CD14-positive monocyte (primary cell): ENCODE measurements around the gene FOXJ3. TPM values are rescaled to one million over a fixed set of nuclear protein-coding genes. Genes with fewer than 3 reads are reported as not detected.

Experiments
- DNase-seq, 3 donors: peaks; one replicate each; pipeline ENCODE4 v3.0.0-alpha.2; 2011 to 2022
- H2AFZ ChIP-seq: 2 replicates; pipeline ENCODE4 v1.6.0; 2012; ENCODE audit warnings: mild to moderate bottlenecking, low read depth, low read length, inconsistent platforms; ENCODE audit not compliant: insufficient read depth, poor library complexity, severe bottlenecking
- H3K27ac ChIP-seq, 2 donors: 1 replicate in 1 of 2; 2 replicates in 1 of 2; pipeline ENCODE4 v1.5.1; 2012 to 2013; ENCODE audit warnings: low read length in 2 of 2, control low read depth in 1 of 2, inconsistent platforms in 1 of 2, low read depth in 1 of 2, mild to moderate bottlenecking in 1 of 2
- H3K27me3 ChIP-seq, 2 donors: one replicate each; pipeline versions ENCODE4 v1.6.0 to v1.6.1; 2011 to 2013; ENCODE audit warnings: low read length in 2 of 2; ENCODE audit not compliant: control insufficient read depth in 2 of 2, insufficient read depth in 2 of 2
- H3K36me3 ChIP-seq, 2 donors: replicated peaks in 1 of 2; 1 replicate in 1 of 2; 2 replicates in 1 of 2; pipeline versions ENCODE4 v1.5.1 to v1.6.1; 2012 to 2013; ENCODE audit warnings: low read length in 2 of 2, control low read depth in 1 of 2, inconsistent platforms in 1 of 2, mild to moderate bottlenecking in 1 of 2; ENCODE audit not compliant: insufficient read depth in 2 of 2, control insufficient read depth in 1 of 2
- H3K4me1 ChIP-seq, 2 donors: 1 replicate in 1 of 2; 2 replicates in 1 of 2; pipeline versions ENCODE4 v1.5.1 to v1.6.1; 2012 to 2013; ENCODE audit warnings: low read length in 2 of 2, control low read depth in 1 of 2, inconsistent platforms in 1 of 2, mild to moderate bottlenecking in 1 of 2, moderate library complexity in 1 of 2; ENCODE audit not compliant: insufficient read depth in 2 of 2, control insufficient read depth in 1 of 2
- H3K4me2 ChIP-seq: replicated peaks from 2 replicates; pipeline ENCODE3; 2012; ENCODE audit warnings: low read length, moderate library complexity, mild to moderate bottlenecking; ENCODE audit not compliant: poor library complexity, severe bottlenecking; ENCODE audit errors: extremely low read depth
- H3K4me3 ChIP-seq, 3 experiments: fragments of 200-600 bp in 1 of 3; sonication (generic) in 1 of 3; replicated peaks in 1 of 3; 1 replicate in 2 of 3; 2 replicates in 1 of 3; pipeline ENCODE4 v1.5.1; 2011 to 2013; ENCODE audit warnings: low read length in 3 of 3, mild to moderate bottlenecking in 3 of 3, control low read depth in 2 of 3, low read depth in 2 of 3, inconsistent platforms in 1 of 3, moderate library complexity in 1 of 3
- H3K79me2 ChIP-seq: 2 replicates; pipeline ENCODE4 v1.6.0; 2012; ENCODE audit warnings: mild to moderate bottlenecking, control low read depth, inconsistent platforms, low read length, moderate library complexity; ENCODE audit not compliant: insufficient read depth
- H3K9ac ChIP-seq: 2 replicates; pipeline ENCODE4 v1.6.0; 2017; ENCODE audit warnings: low read length, mild to moderate bottlenecking; ENCODE audit not compliant: insufficient read depth, poor library complexity, severe bottlenecking
- H3K9me3 ChIP-seq, 2 donors: replicated peaks in 1 of 2; 1 replicate in 1 of 2; 2 replicates in 1 of 2; pipeline versions ENCODE4 v1.5.1 to v1.6.1; 2012 to 2013; ENCODE audit warnings: low read length in 2 of 2, control low read depth in 1 of 2; ENCODE audit not compliant: control insufficient read depth in 1 of 2, insufficient read depth in 1 of 2
- H4K20me1 ChIP-seq: 2 replicates; pipeline ENCODE4 v1.6.0; 2012; ENCODE audit warnings: mild to moderate bottlenecking, low read length, control low read depth, moderate library complexity; ENCODE audit not compliant: insufficient read depth
- H3K27ac Mint-ChIP-seq, 7 donors: one replicate each; pipeline ENCODE4 v1.8.0; 2020; ENCODE audit warnings: mild to moderate bottlenecking in 7 of 7, mixed read lengths in 7 of 7, moderate library complexity in 6 of 7, inconsistent platforms in 2 of 7
- H3K27me3 Mint-ChIP-seq, 3 donors: one replicate each; pipeline ENCODE4 v1.8.0; 2021 to 2022; ENCODE audit warnings: low read depth in 3 of 3, mild to moderate bottlenecking in 3 of 3, mixed read lengths in 3 of 3, moderate library complexity in 3 of 3, inconsistent platforms in 1 of 3
- H3K36me3 Mint-ChIP-seq, 2 donors: one replicate each; pipeline ENCODE4 v1.8.0; 2020; ENCODE audit warnings: mixed read lengths in 2 of 2, inconsistent platforms in 1 of 2, mild to moderate bottlenecking in 1 of 2
- H3K4me1 Mint-ChIP-seq: one replicate; pipeline ENCODE4 v1.8.0; 2020; ENCODE audit warnings: mild to moderate bottlenecking, mixed read lengths
- H3K4me3 Mint-ChIP-seq, 2 donors: one replicate each; pipeline ENCODE4 v1.8.0; 2020; ENCODE audit warnings: mild to moderate bottlenecking in 2 of 2, mixed read lengths in 2 of 2, moderate library complexity in 1 of 2
- H3K9me3 Mint-ChIP-seq, 7 donors: one replicate each; pipeline ENCODE4 v1.8.0; 2020 to 2022; ENCODE audit warnings: mixed read lengths in 7 of 7, mild to moderate bottlenecking in 6 of 7, moderate library complexity in 6 of 7, inconsistent platforms in 2 of 7
- WGBS: methylation state at CpG from one replicate; pipeline ENCODE4 v1.1.5; 2013; ENCODE audit warnings: missing lambda C conversion rate; ENCODE audit not compliant: insufficient coverage; 5-methylcytosine and 5-hydroxymethylcytosine counted together
- intact Hi-C, 2 donors: fragments of 100-400 bp; cut with micrococcal nuclease; formaldehyde crosslinking; loops; one replicate each; pipeline versions ENCODE4 v1.15.0 to v1.15.1; 2023
- polyA plus RNA-seq, 3 donors: library from polyadenylated mRNA; depleted of rRNA in 1 of 3; unstranded in 2 of 3; stranded (reverse) in 1 of 3; fragments of 300-500 nt in 2 of 3; fragments of >200 nt in 1 of 3; fragmentation: Illumina TruSeq in 2 of 3; gene quantifications; 1 replicate in 2 of 3; 2 replicates in 1 of 3; pipeline ENCODE4 v1.2.3, GENCODE V29; 2012 to 2021
- TF ChIP-seq, protein P1 (sequence below): fragments of 200-600 bp; IDR thresholded peaks from one replicate; pipeline ENCODE4 v1.8.0; 2022; ENCODE audit warnings: antibody characterized with exemption, mild to moderate bottlenecking

FOXJ3 gene
- polyA plus RNA-seq, 3 donors = 10.2 to 18.5 (median 18.4) TPM

DNA sequence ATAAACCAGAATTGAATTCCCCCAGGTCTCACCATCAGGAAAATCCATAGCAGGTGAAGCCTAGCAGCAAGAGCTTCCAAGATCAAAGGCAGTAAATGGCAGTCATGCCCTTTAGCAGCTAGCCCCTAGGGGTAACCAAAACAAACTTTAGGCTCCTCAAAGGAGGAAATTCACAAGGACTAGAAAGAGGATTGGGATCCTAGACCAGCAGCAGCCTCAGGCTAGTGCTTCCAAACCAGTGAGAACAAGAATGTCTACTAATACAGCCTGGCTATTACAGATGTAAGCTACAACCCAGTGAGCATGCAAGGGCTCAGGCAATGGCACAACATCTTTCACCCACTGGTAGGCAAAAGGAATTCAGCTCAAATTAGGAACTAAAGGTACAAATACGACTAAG is 34.4 kb upstream of the FOXJ3 start:
- H3K4me2 ChIP-seq = no peak overlapping the region
- Mint-ChIP-seq H3K9me3 (no peaks in the 10 kb centered on the region), H3K36me3 (no peaks in the 10 kb centered on the region), H3K27me3 (peaks cover 7 to 16% (median 9%) of the 10 kb centered on the region in 3 donors), H3K27ac (no peak overlapping the region), H3K4me1 (no peaks in the 10 kb centered on the region), H3K4me3 (no peak overlapping the region)
- intact Hi-C loops = no loop called here
- H2AFZ ChIP-seq = no peak overlapping the region
- no peak overlapping the region for H3K9ac ChIP-seq
- WGBS = no CpG with 5 or more reads among the region's 1 CpG
- no peaks in the 10 kb centered on the region for H3K36me3 ChIP-seq
- no peaks in the 10 kb centered on the region for H3K9me3 ChIP-seq
- H3K4me3 ChIP-seq = no peak overlapping the region
- no peaks in the 10 kb centered on the region for H3K79me2 ChIP-seq
- peaks cover 0 to 5% of the 10 kb centered on the region in 2 donors for H3K27me3 ChIP-seq
- H3K27ac ChIP-seq = no peak overlapping the region
- no peaks in the 10 kb centered on the region for H4K20me1 ChIP-seq
- H3K4me1 ChIP-seq = no peaks in the 10 kb centered on the region
- DNase-seq = no peak
- TF ChIP-seq, protein P1, sequence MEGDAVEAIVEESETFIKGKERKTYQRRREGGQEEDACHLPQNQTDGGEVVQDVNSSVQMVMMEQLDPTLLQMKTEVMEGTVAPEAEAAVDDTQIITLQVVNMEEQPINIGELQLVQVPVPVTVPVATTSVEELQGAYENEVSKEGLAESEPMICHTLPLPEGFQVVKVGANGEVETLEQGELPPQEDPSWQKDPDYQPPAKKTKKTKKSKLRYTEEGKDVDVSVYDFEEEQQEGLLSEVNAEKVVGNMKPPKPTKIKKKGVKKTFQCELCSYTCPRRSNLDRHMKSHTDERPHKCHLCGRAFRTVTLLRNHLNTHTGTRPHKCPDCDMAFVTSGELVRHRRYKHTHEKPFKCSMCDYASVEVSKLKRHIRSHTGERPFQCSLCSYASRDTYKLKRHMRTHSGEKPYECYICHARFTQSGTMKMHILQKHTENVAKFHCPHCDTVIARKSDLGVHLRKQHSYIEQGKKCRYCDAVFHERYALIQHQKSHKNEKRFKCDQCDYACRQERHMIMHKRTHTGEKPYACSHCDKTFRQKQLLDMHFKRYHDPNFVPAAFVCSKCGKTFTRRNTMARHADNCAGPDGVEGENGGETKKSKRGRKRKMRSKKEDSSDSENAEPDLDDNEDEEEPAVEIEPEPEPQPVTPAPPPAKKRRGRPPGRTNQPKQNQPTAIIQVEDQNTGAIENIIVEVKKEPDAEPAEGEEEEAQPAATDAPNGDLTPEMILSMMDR = no peak

DNA sequence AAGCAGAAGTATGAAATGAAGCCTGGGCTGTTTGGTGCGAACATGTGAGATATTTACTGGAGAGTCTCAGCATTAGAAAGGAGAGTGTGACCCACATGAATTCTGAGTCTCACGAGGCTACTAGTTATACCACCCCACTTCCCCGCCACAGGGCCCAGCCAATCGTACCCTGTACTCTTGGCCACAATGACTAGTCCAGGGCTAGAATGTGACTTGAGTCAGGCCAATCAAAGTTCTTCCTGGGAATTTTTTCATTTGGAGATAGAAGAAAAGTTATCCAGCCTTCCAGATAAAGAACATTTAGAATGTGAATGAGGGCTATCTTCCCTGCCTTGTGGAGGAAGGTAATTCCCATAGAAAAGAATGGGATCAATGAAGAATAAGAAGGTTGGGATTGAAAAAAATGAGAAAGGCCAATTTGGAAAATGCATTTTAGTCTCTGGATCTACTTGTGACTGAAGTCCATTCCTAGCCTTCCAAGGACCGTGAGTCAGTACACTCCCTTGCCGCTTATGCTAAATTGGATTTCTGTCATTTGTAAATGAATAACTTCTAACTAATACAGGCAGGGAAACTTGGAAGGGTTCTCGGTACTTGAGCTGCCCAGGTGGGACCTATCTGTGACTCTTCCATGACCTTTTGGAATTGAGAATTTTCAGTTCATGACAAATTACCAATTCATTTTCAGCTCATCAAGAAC is 33.2 kb upstream of the FOXJ3 start:
- no peak overlapping the region for H2AFZ ChIP-seq
- no peaks in the 10 kb centered on the region for H3K36me3 ChIP-seq
- no peaks in the 10 kb centered on the region for H3K9me3 Mint-ChIP-seq
- H3K4me1 Mint-ChIP-seq = no peaks in the 10 kb centered on the region
- intact Hi-C loops = no loop called here
- no peak overlapping the region for H3K27ac ChIP-seq
- H3K27me3 Mint-ChIP-seq = peaks cover 7 to 13% (median 7%) of the 10 kb centered on the region in 3 donors
- H3K79me2 ChIP-seq = no peaks in the 10 kb centered on the region
- TF ChIP-seq, protein P1 = no peak
- H3K4me3 Mint-ChIP-seq = no peak overlapping the region
- no peaks in the 10 kb centered on the region for H3K9me3 ChIP-seq
- H4K20me1 ChIP-seq = no peaks in the 10 kb centered on the region
- peaks cover 0 to 5% of the 10 kb centered on the region in 2 donors for H3K27me3 ChIP-seq
- WGBS = no CpG with 5 or more reads among the region's 7 CpGs
- no peak overlapping the region for H3K9ac ChIP-seq
- no peaks in the 10 kb centered on the region for H3K4me1 ChIP-seq
- no peak for DNase-seq
- no peak overlapping the region for H3K27ac Mint-ChIP-seq
- no peak overlapping the region for H3K4me3 ChIP-seq
- H3K4me2 ChIP-seq = no peak overlapping the region
- no peaks in the 10 kb centered on the region for H3K36me3 Mint-ChIP-seq
